Liver (tissue), 9 donors: ENCODE results near the gene SYNJ2. TPM values are rescaled to one million over a fixed set of nuclear protein-coding genes. Genes with fewer than 3 reads are reported as not detected.

Experiments
- DNase-seq: peaks from one replicate; pipeline ENCODE4 v3.0.0-alpha.2; 2017; ENCODE audit warnings: low spot score
- H3K27ac ChIP-seq, 2 donors: one replicate each; pipeline ENCODE4 v1.7.0; 2013; ENCODE audit warnings: inconsistent platforms in 2 of 2, low read length in 2 of 2, control low read depth in 1 of 2, low read depth in 1 of 2, mild to moderate bottlenecking in 1 of 2
- H3K27me3 ChIP-seq, 4 donors: one replicate each; pipeline versions ENCODE4 v1.6.1 to v1.7.0; 2013; ENCODE audit warnings: low read length in 3 of 4, inconsistent platforms in 1 of 4, mild to moderate bottlenecking in 1 of 4, moderate library complexity in 1 of 4; ENCODE audit not compliant: control insufficient read depth in 4 of 4, insufficient read depth in 4 of 4
- H3K36me3 ChIP-seq, 4 donors: one replicate each; pipeline versions ENCODE4 v1.6.1 to v1.7.0; 2013; ENCODE audit warnings: low read length in 3 of 4, mild to moderate bottlenecking in 3 of 4, low read depth in 1 of 4, moderate library complexity in 1 of 4; ENCODE audit not compliant: control insufficient read depth in 4 of 4, insufficient read depth in 3 of 4
- H3K4me1 ChIP-seq, 4 donors: one replicate each; pipeline versions ENCODE4 v1.6.1 to v1.7.0; 2013; ENCODE audit warnings: low read length in 3 of 4, mild to moderate bottlenecking in 3 of 4, moderate library complexity in 1 of 4; ENCODE audit not compliant: control insufficient read depth in 4 of 4, insufficient read depth in 4 of 4
- H3K4me3 ChIP-seq, 3 donors: one replicate each; pipeline versions ENCODE4 v1.6.1 to v1.7.0; 2013; ENCODE audit warnings: low read length in 3 of 3, control low read depth in 1 of 3, low read depth in 1 of 3, mild to moderate bottlenecking in 1 of 3
- H3K9ac ChIP-seq, 2 donors: one replicate each; pipeline ENCODE4 v1.7.0; 2013; ENCODE audit warnings: low read length in 2 of 2, mild to moderate bottlenecking in 2 of 2, moderate library complexity in 2 of 2, control low read depth in 1 of 2, low read depth in 1 of 2
- H3K9me3 ChIP-seq, 4 donors: one replicate each; pipeline versions ENCODE4 v1.6.1 to v1.7.0; 2013; ENCODE audit warnings: low read length in 3 of 4; ENCODE audit not compliant: control insufficient read depth in 4 of 4
- EGR1 ChIP-seq, 2 donors: IDR thresholded peaks; 2 replicates each; pipeline ENCODE4 v1.6.1; 2016 to 2018; ENCODE audit warnings: antibody characterized with exemption in 2 of 2, low read depth in 2 of 2
- FOXA1 ChIP-seq: IDR thresholded peaks from 2 replicates; pipeline ENCODE4 v1.6.1; 2016; ENCODE audit warnings: antibody characterized with exemption
- HNF4G ChIP-seq: IDR thresholded peaks from 2 replicates; pipeline ENCODE4 v1.6.1; 2016; ENCODE audit warnings: antibody characterized with exemption
- WGBS: extraction: QIAGEN DNeasy Blood & Tissue Kit; methylation state at CpG from one replicate; pipeline ENCODE4 v1.1.7; 2013; 5-methylcytosine and 5-hydroxymethylcytosine counted together
- polyA plus RNA-seq, 2 donors: library from polyadenylated mRNA; stranded (reverse) in 1 of 2; unstranded in 1 of 2; fragments of 200-250 nt in 1 of 2; fragments of >200 nt in 1 of 2; fragmentation: Nextera tagmentation in 1 of 2; extraction: Ambion mirVana in 1 of 2; gene quantifications; one replicate each; pipeline versions ENCODE4 v1.2.1 to v1.2.3, GENCODE V29; 2013 to 2015
- total RNA-seq, 2 donors: library from RNA; depleted of rRNA; stranded (reverse); fragments of >200 nt; gene quantifications; one replicate each; pipeline ENCODE4 v1.2.3, GENCODE V29; 2014
- TF ChIP-seq, protein P1 (sequence below): IDR thresholded peaks from 2 replicates; pipeline ENCODE4 v1.6.1; 2016; ENCODE audit warnings: antibody characterized with exemption, mild to moderate bottlenecking
- TF ChIP-seq, protein P2 (sequence below): IDR thresholded peaks from 2 replicates; pipeline ENCODE4 v1.6.1; 2016; ENCODE audit warnings: antibody characterized with exemption
- TF ChIP-seq, protein P3 (sequence below): fragments of 150-350 bp; IDR thresholded peaks from 2 replicates; pipeline ENCODE4 v1.5.1; 2017; ENCODE audit warnings: improper control_type of control experiment, low read depth, low read length; ENCODE audit not compliant: missing input control
- donor health status: healthy.
- donor health status: healthy.
- donor health status: healthy.
- donor health status: healthy.
- donor health status: healthy.

The SYNJ2 gene
- total and polyA plus RNA-seq, 4 donors, result 2.4 to 8.9 (median 3.2) TPM

DNA sequence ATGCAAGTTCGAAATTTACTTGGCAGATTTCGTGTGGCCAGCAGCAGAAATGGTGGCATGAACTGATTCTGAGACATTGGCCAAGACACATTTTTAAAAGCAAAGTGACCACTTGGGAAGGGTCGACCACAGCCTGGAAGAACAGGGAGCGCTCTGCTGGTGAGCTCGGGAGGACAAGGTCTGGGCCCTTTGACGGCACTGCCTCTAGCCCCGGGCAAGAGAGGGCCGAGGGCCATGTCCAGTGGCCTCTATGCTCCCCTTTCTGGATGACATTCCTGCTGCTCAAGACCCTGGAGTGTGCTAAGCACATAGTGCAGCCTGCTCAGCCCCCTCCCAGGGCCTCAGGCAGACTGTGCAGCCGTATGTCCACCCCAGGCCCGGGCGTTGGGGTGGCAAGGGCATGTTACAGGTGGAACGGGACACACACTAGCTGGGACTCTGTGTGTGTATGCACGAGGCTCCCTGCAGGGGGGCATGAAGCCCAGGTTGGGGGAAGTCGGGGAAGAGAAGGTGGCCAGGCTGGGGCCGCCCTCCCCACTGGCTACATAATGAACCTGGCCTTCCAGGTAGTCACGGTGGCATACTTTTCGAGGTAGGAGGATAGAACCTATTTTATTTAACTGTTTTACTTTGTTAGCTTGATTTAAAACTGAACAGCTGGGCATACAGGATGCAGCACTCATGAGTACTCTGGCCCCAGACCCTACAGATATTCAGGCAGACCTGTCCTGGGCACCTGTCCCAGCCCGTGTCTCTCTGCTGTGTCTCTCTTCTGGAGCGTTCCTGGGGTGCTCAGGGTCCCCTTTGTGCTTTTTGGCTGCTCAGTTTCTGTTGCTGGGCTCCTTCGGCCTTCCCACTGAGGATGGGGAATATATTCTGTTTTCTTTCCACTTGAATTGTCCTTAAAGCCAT is 6.4 kb downstream of the SYNJ2 start:
- 93% methylated on average over 20 of the region's 20 CpGs for WGBS
- no peak overlapping the region for H3K9ac ChIP-seq
- H3K27me3 ChIP-seq, result no peaks in the 10 kb centered on the region
- no peak overlapping the region for H3K27ac ChIP-seq
- DNase-seq, result no peak
- peaks cover 14 to 50% (median 39%) of the 10 kb centered on the region in 4 donors for H3K4me1 ChIP-seq
- TF ChIP-seq HNF4G, result no peak
- TF ChIP-seq, protein P1, sequence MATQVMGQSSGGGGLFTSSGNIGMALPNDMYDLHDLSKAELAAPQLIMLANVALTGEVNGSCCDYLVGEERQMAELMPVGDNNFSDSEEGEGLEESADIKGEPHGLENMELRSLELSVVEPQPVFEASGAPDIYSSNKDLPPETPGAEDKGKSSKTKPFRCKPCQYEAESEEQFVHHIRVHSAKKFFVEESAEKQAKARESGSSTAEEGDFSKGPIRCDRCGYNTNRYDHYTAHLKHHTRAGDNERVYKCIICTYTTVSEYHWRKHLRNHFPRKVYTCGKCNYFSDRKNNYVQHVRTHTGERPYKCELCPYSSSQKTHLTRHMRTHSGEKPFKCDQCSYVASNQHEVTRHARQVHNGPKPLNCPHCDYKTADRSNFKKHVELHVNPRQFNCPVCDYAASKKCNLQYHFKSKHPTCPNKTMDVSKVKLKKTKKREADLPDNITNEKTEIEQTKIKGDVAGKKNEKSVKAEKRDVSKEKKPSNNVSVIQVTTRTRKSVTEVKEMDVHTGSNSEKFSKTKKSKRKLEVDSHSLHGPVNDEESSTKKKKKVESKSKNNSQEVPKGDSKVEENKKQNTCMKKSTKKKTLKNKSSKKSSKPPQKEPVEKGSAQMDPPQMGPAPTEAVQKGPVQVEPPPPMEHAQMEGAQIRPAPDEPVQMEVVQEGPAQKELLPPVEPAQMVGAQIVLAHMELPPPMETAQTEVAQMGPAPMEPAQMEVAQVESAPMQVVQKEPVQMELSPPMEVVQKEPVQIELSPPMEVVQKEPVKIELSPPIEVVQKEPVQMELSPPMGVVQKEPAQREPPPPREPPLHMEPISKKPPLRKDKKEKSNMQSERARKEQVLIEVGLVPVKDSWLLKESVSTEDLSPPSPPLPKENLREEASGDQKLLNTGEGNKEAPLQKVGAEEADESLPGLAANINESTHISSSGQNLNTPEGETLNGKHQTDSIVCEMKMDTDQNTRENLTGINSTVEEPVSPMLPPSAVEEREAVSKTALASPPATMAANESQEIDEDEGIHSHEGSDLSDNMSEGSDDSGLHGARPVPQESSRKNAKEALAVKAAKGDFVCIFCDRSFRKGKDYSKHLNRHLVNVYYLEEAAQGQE, result no peak
- TF ChIP-seq FOXA1, result no peak
- TF ChIP-seq, protein P2, sequence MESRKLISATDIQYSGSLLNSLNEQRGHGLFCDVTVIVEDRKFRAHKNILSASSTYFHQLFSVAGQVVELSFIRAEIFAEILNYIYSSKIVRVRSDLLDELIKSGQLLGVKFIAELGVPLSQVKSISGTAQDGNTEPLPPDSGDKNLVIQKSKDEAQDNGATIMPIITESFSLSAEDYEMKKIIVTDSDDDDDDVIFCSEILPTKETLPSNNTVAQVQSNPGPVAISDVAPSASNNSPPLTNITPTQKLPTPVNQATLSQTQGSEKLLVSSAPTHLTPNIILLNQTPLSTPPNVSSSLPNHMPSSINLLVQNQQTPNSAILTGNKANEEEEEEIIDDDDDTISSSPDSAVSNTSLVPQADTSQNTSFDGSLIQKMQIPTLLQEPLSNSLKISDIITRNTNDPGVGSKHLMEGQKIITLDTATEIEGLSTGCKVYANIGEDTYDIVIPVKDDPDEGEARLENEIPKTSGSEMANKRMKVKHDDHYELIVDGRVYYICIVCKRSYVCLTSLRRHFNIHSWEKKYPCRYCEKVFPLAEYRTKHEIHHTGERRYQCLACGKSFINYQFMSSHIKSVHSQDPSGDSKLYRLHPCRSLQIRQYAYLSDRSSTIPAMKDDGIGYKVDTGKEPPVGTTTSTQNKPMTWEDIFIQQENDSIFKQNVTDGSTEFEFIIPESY, result no peak
- TF ChIP-seq, protein P3, sequence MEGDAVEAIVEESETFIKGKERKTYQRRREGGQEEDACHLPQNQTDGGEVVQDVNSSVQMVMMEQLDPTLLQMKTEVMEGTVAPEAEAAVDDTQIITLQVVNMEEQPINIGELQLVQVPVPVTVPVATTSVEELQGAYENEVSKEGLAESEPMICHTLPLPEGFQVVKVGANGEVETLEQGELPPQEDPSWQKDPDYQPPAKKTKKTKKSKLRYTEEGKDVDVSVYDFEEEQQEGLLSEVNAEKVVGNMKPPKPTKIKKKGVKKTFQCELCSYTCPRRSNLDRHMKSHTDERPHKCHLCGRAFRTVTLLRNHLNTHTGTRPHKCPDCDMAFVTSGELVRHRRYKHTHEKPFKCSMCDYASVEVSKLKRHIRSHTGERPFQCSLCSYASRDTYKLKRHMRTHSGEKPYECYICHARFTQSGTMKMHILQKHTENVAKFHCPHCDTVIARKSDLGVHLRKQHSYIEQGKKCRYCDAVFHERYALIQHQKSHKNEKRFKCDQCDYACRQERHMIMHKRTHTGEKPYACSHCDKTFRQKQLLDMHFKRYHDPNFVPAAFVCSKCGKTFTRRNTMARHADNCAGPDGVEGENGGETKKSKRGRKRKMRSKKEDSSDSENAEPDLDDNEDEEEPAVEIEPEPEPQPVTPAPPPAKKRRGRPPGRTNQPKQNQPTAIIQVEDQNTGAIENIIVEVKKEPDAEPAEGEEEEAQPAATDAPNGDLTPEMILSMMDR, result no peak
- TF ChIP-seq EGR1 (IDR thresholded peaks at IDR 0.05; ENCODE audit: low read depth in 2 of 2), result no peak
- H3K4me3 ChIP-seq, result no peak overlapping the region
- H3K36me3 ChIP-seq, result no peaks in the 10 kb centered on the region
- no peaks in the 10 kb centered on the region for H3K9me3 ChIP-seq

DNA sequence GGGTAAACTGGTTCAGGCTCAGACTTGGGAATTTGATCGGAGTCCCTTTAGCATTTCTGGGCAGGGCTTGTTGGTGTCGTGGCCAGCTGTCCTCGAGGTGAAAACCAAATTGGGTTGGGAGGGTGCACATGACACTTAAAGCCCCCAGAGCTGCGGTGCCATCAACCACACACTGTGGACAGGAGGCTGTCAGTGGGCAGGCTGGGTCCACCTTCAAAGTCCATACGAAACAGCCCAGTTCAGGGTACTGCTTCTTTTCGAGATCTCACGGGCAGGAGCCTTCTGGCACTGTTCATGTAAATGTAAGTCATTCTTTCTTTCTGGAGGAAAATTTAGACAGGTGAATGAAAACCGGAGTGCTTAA is 7.0 kb downstream of the SYNJ2 start:
- no peaks in the 10 kb centered on the region for H3K36me3 ChIP-seq
- DNase-seq, result no peak
- peaks cover 14 to 54% (median 39%) of the 10 kb centered on the region in 4 donors for H3K4me1 ChIP-seq
- TF ChIP-seq HNF4G (no peak), FOXA1 (no peak)
- no peaks in the 10 kb centered on the region for H3K27me3 ChIP-seq
- no peak overlapping the region for H3K4me3 ChIP-seq
- no peak overlapping the region for H3K9ac ChIP-seq
- 70% methylated on average over 8 of the region's 8 CpGs for WGBS
- H3K27ac ChIP-seq, result no peak overlapping the region
- no peaks in the 10 kb centered on the region for H3K9me3 ChIP-seq
